ENCODE data around the gene PIK3CA.
"Not testable (repeated sequence)": the region's sequence is repeated elsewhere in the genome, so short reads cannot be mapped to it uniquely, and the experiment has no call there.

Gene PIK3CA

GRCh38 chr3:179233043-179233442 lies 84.9 kb downstream of the PIK3CA start:
- no peak for TF ChIP-seq ELF4 (IDR thresholded peaks at IDR 0.05)
- no peak for TF ChIP-seq L3MBTL2 (conservative IDR thresholded peaks at IDR 0.05)
- TF ChIP-seq ZNF384 (IDR thresholded peaks at IDR 0.05), result no peak
- TF ChIP-seq LEF1 (IDR thresholded peaks at IDR 0.05; ENCODE audit: borderline replicate concordance), result no peak
- no peak for TF ChIP-seq SUZ12 (IDR thresholded peaks at IDR 0.05)
- no peak for TF ChIP-seq CTBP1 (IDR thresholded peaks at IDR 0.05; ENCODE audit: borderline replicate concordance)
- TF ChIP-seq FOXA1 (IDR thresholded peaks at IDR 0.05), result no peak
- TF ChIP-seq FOXK2 (IDR thresholded peaks at IDR 0.05), result no peak
- ChIA-PET POLR2A (interaction anchor here (0.6 kb wide), 1 partner anchor 1818 kb away, joined by 5 read pairs; no protein-coding TSS in a partner anchor), CTCF (interaction anchor here (0.6 kb wide), 1 partner anchor 9 kb away, joined by 3 read pairs; no protein-coding TSS in a partner anchor)
- DNase-seq (ENCODE audit: extremely low spot score), result no peak

- ChIA-PET POLR2A (no interaction called here), CTCF (no interaction called here)
- no peak for DNase-seq (ENCODE audit: extremely low spot score)
- TF ChIP-seq FOXA1 (IDR thresholded peaks at IDR 0.05) (no peak), CTBP1 (IDR thresholded peaks at IDR 0.05; ENCODE audit: borderline replicate concordance) (no peak), ZNF384 (IDR thresholded peaks at IDR 0.05) (no peak)
Observed at GRCh38 chr3:179234199-179234598, 86.0 kb downstream of the PIK3CA start.

DNA sequence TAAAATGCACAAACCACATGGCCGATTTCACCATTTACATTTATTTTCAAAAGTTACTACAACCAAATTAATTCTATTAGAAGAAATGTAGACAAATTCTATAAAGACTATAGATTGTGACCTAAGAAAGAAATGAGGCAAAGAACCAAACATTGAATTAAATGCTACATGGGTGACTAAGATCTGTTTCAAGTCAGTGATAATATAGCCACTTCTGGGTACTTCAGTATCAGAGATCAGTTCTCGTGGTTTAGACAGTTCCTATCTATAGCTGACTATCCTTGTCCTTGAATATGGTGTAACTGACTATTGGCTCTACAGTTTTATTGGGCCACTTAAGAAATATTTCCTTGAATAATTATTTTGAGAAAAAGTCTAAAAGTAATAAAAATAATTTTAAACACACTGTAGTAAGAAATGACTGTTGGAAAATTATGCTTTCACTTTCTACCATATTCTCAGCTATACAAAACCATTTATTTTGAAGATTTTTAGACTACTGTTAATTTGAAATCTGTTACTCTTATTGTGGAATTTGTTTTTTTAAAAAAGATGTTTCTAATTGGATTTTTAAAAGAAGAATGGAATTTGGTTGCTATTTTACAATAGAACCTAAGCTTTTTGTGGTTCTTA lies 88.6 kb downstream of the PIK3CA start:
- ChIA-PET POLR2A (no interaction called here), CTCF (no interaction called here)
- TF ChIP-seq L3MBTL2 (conservative IDR thresholded peaks at IDR 0.05), result no peak
- TF ChIP-seq HDGF (IDR thresholded peaks at IDR 0.05; ENCODE audit: borderline replicate concordance), result no peak
- no peak for DNase-seq (ENCODE audit: extremely low spot score)

- POLR2A ChIA-PET; CTCF ChIA-PET; DNase-seq (ENCODE audit: extremely low spot score): not testable (repeated sequence)
Observed at GRCh38 chr3:179240299-179240698, 92.1 kb downstream of the PIK3CA start.

- DNase-seq (ENCODE audit: extremely low spot score); POLR2A ChIA-PET: not testable (repeated sequence)
- CTCF ChIA-PET, result interaction anchor here (0.6 kb wide), 1 partner anchor 9 kb away, joined by 3 read pairs; no protein-coding TSS in a partner anchor
Observed at GRCh38 chr3:179242859-179243258, 94.7 kb downstream of the PIK3CA start.

GRCh38 chr3:179244878-179245277 lies 96.7 kb downstream of the PIK3CA start:
- POLR2A ChIA-PET, result no interaction called here
- no peak for TF ChIP-seq CTBP1 (IDR thresholded peaks at IDR 0.05; ENCODE audit: borderline replicate concordance)
- TF ChIP-seq ZNF384 (IDR thresholded peaks at IDR 0.05), result no peak
- no peak for TF ChIP-seq FOXK2 (IDR thresholded peaks at IDR 0.05)
- no peak for TF ChIP-seq SUZ12 (IDR thresholded peaks at IDR 0.05)
- no peak for TF ChIP-seq FOXM1 (IDR thresholded peaks at IDR 0.05; ENCODE audit: borderline replicate concordance)
- TF ChIP-seq SP1 (IDR thresholded peaks at IDR 0.05), result no peak
- no peak for TF ChIP-seq PKNOX1 (IDR thresholded peaks at IDR 0.05)
- TF ChIP-seq TARDBP (IDR thresholded peaks at IDR 0.05), result no peak
- TF ChIP-seq BHLHE40 (IDR thresholded peaks at IDR 0.05; ENCODE audit: borderline replicate concordance), result no peak
- no peak for TF ChIP-seq ELF4 (IDR thresholded peaks at IDR 0.05)
- no peak for TF ChIP-seq NFRKB (IDR thresholded peaks at IDR 0.05)
- TF ChIP-seq HDGF (IDR thresholded peaks at IDR 0.05; ENCODE audit: borderline replicate concordance), result no peak
- no peak for DNase-seq (ENCODE audit: extremely low spot score)
- CTCF ChIA-PET, result no interaction called here

- POLR2A ChIA-PET, result no interaction called here
- CTCF ChIA-PET, result no interaction called here
- no peak for DNase-seq (ENCODE audit: extremely low spot score)
- TF ChIP-seq FOXM1 (IDR thresholded peaks at IDR 0.05; ENCODE audit: borderline replicate concordance) (no peak), L3MBTL2 (conservative IDR thresholded peaks at IDR 0.05) (no peak), SP1 (IDR thresholded peaks at IDR 0.05) (no peak), HDGF (IDR thresholded peaks at IDR 0.05; ENCODE audit: borderline replicate concordance) (no peak), CTBP1 (IDR thresholded peaks at IDR 0.05; ENCODE audit: borderline replicate concordance) (no peak), FOXA1 (IDR thresholded peaks at IDR 0.05) (no peak), NFRKB (IDR thresholded peaks at IDR 0.05) (no peak), PKNOX1 (IDR thresholded peaks at IDR 0.05) (no peak), ARNT (IDR thresholded peaks at IDR 0.05) (no peak), TARDBP (IDR thresholded peaks at IDR 0.05) (no peak), LEF1 (IDR thresholded peaks at IDR 0.05; ENCODE audit: borderline replicate concordance) (no peak), ELF4 (IDR thresholded peaks at IDR 0.05) (no peak), SUZ12 (IDR thresholded peaks at IDR 0.05) (no peak), FOXK2 (IDR thresholded peaks at IDR 0.05) (no peak), BHLHE40 (IDR thresholded peaks at IDR 0.05; ENCODE audit: borderline replicate concordance) (no peak), ZNF384 (IDR thresholded peaks at IDR 0.05) (no peak)
Observed at GRCh38 chr3:179247289-179248015, 99.3 kb downstream of the PIK3CA start.

All from HEK293T (cell line).